Stimulated activated CD4-positive, alpha-beta T cell treated with anti-CD3 and anti-CD28 coated beads, Interleukin-15, amount 100 ng/mL, for 1 hour (primary cell): ENCODE data around the gene CERK.

Experiments
- DNase-seq, 2 donors: peaks; one replicate each; pipeline ENCODE4 v3.0.0-alpha.2; 2020; ENCODE audit warnings: low read depth in 1 of 2, low spot score in 1 of 2

The CERK gene

GRCh38 chr22:46678785-46679700 lies 59.0 kb downstream of the CERK start:
- DNase-seq, result no peak

- no peak for DNase-seq
These were observed 59.9 kb downstream of the CERK start for GRCh38 chr22:46678003-46678657.

GRCh38 chr22:46677323-46678002 lies 60.6 kb downstream of the CERK start:
- no peak for DNase-seq

- DNase-seq, result no peak
These were observed 61.2 kb downstream of the CERK start for GRCh38 chr22:46676881-46677280.

- no peak for DNase-seq
These were observed 61.6 kb downstream of the CERK start for GRCh38 chr22:46676479-46676878.

GRCh38 chr22:46675938-46676337 lies 62.1 kb downstream of the CERK start:
- DNase-seq, result no peak

GRCh38 chr22:46675479-46675878 lies 62.6 kb downstream of the CERK start:
- no peak for DNase-seq

GRCh38 chr22:46674906-46675305 lies 63.1 kb downstream of the CERK start:
- no peak for DNase-seq

- DNase-seq, result peak; percentile 76 to 84
These were observed 63.7 kb downstream of the CERK start for GRCh38 chr22:46674367-46674781.

- peak in 1 of 2 donors; percentile 18 for DNase-seq
These were observed 64.3 kb downstream of the CERK start for GRCh38 chr22:46673662-46674236.

GRCh38 chr22:46673205-46673604 lies 64.8 kb downstream of the CERK start:
- DNase-seq, result no peak

- DNase-seq, result no peak
These were observed 65.3 kb downstream of the CERK start for GRCh38 chr22:46672731-46673130.

GRCh38 chr22:46671824-46672432 lies 66.1 kb downstream of the CERK start:
- DNase-seq, result no peak

- DNase-seq, result no peak
These were observed 68.9 kb downstream of the CERK start for GRCh38 chr22:46669201-46669600.

- DNase-seq, result no peak
These were observed 69.9 kb downstream of the CERK start for GRCh38 chr22:46668116-46668515.

GRCh38 chr22:46667245-46667623 lies 70.8 kb downstream of the CERK start:
- no peak for DNase-seq

- no peak for DNase-seq
These were observed 71.3 kb downstream of the CERK start for GRCh38 chr22:46666577-46667244.

- DNase-seq, result no peak
These were observed 72.2 kb downstream of the CERK start for GRCh38 chr22:46665751-46666280.

- no peak for DNase-seq
These were observed 72.8 kb downstream of the CERK start for GRCh38 chr22:46665151-46665695.

- DNase-seq, result no peak
These were observed 73.7 kb downstream of the CERK start for GRCh38 chr22:46664301-46664855.
